Keratinocyte (primary cell): ENCODE results near the gene RAB7B.

ENCODE experiments used
- CTCF ChIP-seq, 3 experiments: IDR thresholded peaks in 1 of 3; conservative IDR thresholded peaks in 1 of 3; optimal IDR thresholded peaks in 1 of 3; 2 replicates in 2 of 3; 3 replicates in 1 of 3; pipeline versions ENCODE3 to v1.5.1; 2011; ENCODE audit warnings: low read length in 3 of 3, mild to moderate bottlenecking in 3 of 3, moderate library complexity in 2 of 3, control low read depth in 1 of 3, inconsistent platforms in 1 of 3; ENCODE audit not compliant: insufficient read depth in 2 of 3; ENCODE audit errors: extremely low read depth in 1 of 3
- EZH2 ChIP-seq: IDR thresholded peaks from one replicate; pipeline ENCODE4 v1.6.1; 2012; ENCODE audit warnings: inconsistent platforms, mild to moderate bottlenecking, low read length, moderate library complexity

- TF ChIP-seq CTCF (optimal IDR thresholded peaks at IDR 0.05 in 1 of 3, IDR thresholded peaks at IDR 0.05 in 1 of 3, conservative IDR thresholded peaks at IDR 0.05 in 1 of 3; ENCODE audit: extremely low read depth in 1 of 3, insufficient read depth in 2 of 3, low read length in 3 of 3) (no peak), EZH2 (no peak)
Observed at GRCh38 chr1:206015071-206015470, 11.9 kb upstream of the RAB7B start.
